ENCODE results near the gene AGPAT3. TPM values are rescaled to one million over a fixed set of nuclear protein-coding genes. Genes with fewer than 3 reads are reported as not detected.

AGPAT3 gene
- total and polyA plus RNA-seq, 10 of the 15 experiments (the other 5 are each of a cell fraction or from before 2014, with no cell fraction given) = 1.2 to 110 (median 30.8) TPM

- Histone ChIP-seq H2AFZ (ENCODE audit: control insufficient read depth, low read depth, low read length) (no peak overlapping the region), H3K9ac (ENCODE audit: control insufficient read depth, insufficient read depth, low read length) (no peak overlapping the region), H3K27me3 (replicated peaks in 1 of 2; ENCODE audit: control insufficient read depth in 2 of 2, insufficient read depth in 2 of 2, low read length in 1 of 2) (no peaks in the 10 kb centered on the region), H3K4me1 (ENCODE audit: control insufficient read depth, insufficient read depth, low read length) (peaks cover 14% of the 10 kb centered on the region), H3K27ac (ENCODE audit: control insufficient read depth, insufficient read depth) (no peak overlapping the region), H4K20me1 (ENCODE audit: control insufficient read depth, insufficient read depth) (no peaks in the 10 kb centered on the region; the same call in 1 of the 2 replicates), H3K79me2 (ENCODE audit: control insufficient read depth, insufficient read depth, low read length) (peaks cover 70% of the 10 kb centered on the region), H3K4me3 (no peak overlapping the region), H3K9me3 (replicated peaks; ENCODE audit: control insufficient read depth, insufficient read depth, low read length) (no peaks in the 10 kb centered on the region; the same call in 2 of the 3 replicates), H3K4me2 (ENCODE audit: control insufficient read depth, insufficient read depth) (no peak overlapping the region), H3K36me3 (ENCODE audit: control insufficient read depth in 2 of 2, insufficient read depth in 2 of 2, low read length in 1 of 2) (peaks cover 16 to 17% of the 10 kb centered on the region in 2 experiments)
- WGBS (ENCODE audit: insufficient coverage, insufficient replicate concordance, low lambda C conversion rate, missing lambda C conversion rate) = 98% methylated on average over 5 of the region's 5 CpGs
- intact Hi-C loops (cut with micrococcal nuclease; ENCODE audit: unreplicated experiment) (no loop called here), in situ Hi-C loops (cut with MboI) (no loop called here)
- ChIA-PET CTCF (no interaction called here), POLR2A (no interaction called here), SMC1A (ENCODE audit: uncharacterized antibody, unreplicated experiment) (no interaction called here), RAD21 (ENCODE audit: unreplicated experiment) (interaction anchor here (0.8 kb wide), 1 partner anchor 8 kb away, joined by 3 read pairs; no protein-coding TSS in a partner anchor)
- DNase-seq (ENCODE audit: low read depth, low spot score) (no peak), ATAC-seq (no peak), FAIRE-seq (no peak)
- no peak for TF ChIP-seq NFYB (IDR thresholded peaks at IDR 0.05; ENCODE audit: insufficient read depth, low read depth, low read length)
- TF ChIP-seq, protein P1, sequence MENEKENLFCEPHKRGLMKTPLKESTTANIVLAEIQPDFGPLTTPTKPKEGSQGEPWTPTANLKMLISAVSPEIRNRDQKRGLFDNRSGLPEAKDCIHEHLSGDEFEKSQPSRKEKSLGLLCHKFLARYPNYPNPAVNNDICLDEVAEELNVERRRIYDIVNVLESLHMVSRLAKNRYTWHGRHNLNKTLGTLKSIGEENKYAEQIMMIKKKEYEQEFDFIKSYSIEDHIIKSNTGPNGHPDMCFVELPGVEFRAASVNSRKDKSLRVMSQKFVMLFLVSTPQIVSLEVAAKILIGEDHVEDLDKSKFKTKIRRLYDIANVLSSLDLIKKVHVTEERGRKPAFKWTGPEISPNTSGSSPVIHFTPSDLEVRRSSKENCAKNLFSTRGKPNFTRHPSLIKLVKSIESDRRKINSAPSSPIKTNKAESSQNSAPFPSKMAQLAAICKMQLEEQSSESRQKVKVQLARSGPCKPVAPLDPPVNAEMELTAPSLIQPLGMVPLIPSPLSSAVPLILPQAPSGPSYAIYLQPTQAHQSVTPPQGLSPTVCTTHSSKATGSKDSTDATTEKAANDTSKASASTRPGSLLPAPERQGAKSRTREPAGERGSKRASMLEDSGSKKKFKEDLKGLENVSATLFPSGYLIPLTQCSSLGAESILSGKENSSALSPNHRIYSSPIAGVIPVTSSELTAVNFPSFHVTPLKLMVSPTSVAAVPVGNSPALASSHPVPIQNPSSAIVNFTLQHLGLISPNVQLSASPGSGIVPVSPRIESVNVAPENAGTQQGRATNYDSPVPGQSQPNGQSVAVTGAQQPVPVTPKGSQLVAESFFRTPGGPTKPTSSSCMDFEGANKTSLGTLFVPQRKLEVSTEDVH (IDR thresholded peaks at IDR 0.05; ENCODE audit: low read depth, partially characterized antibody) = no peak
- no peak for TF ChIP-seq CHD4 (IDR thresholded peaks at IDR 0.05)
- TF ChIP-seq BCL11A (IDR thresholded peaks at IDR 0.05; ENCODE audit: low read depth, low read length) = no peak
- no peak for TF ChIP-seq HCFC1 (IDR thresholded peaks at IDR 0.05; ENCODE audit: low read length)
- no peak for TF ChIP-seq EGR1 (IDR thresholded peaks at IDR 0.05; ENCODE audit: borderline replicate concordance in 1 of 2, low read depth in 2 of 2, low read length in 2 of 2)
- TF ChIP-seq POU2F2 (IDR thresholded peaks at IDR 0.05; ENCODE audit: borderline replicate concordance, low read depth, low read length) = no peak
- TF ChIP-seq TCF7 (IDR thresholded peaks at IDR 0.05; ENCODE audit: borderline replicate concordance) = no peak
- no peak for TF ChIP-seq MYC (IDR thresholded peaks at IDR 0.05; ENCODE audit: insufficient read depth, insufficient read length, insufficient replicate concordance, low read length, severe bottlenecking)
- TF ChIP-seq CREB1 (IDR thresholded peaks at IDR 0.05; ENCODE audit: low read depth) = no peak
- no peak for TF ChIP-seq PAX5 (IDR thresholded peaks at IDR 0.05; ENCODE audit: borderline replicate concordance, low read depth, low read length)
- TF ChIP-seq SUZ12 (IDR thresholded peaks at IDR 0.05; ENCODE audit: unreplicated experiment) = no peak
- TF ChIP-seq SKIL (IDR thresholded peaks at IDR 0.05; ENCODE audit: low read depth, poor library complexity, severe bottlenecking) = no peak
- TF ChIP-seq PML (IDR thresholded peaks at IDR 0.05; ENCODE audit: low read length) = no peak
- no peak for TF ChIP-seq TARDBP (IDR thresholded peaks at IDR 0.05; ENCODE audit: borderline replicate concordance)
- no TSS peak for BruUV-seq (replicated peaks)
Observed at GRCh38 chr21:43876605-43877004, 11.6 kb downstream of the AGPAT3 start.
